ENCODE results near the gene NUDT22. TPM values are rescaled to one million over a fixed set of nuclear protein-coding genes. Genes with fewer than 3 reads are reported as not detected.

The NUDT22 gene
- total and polyA plus RNA-seq, 10 donors, result 61.8 to 109 (median 78.7) TPM

DNA sequence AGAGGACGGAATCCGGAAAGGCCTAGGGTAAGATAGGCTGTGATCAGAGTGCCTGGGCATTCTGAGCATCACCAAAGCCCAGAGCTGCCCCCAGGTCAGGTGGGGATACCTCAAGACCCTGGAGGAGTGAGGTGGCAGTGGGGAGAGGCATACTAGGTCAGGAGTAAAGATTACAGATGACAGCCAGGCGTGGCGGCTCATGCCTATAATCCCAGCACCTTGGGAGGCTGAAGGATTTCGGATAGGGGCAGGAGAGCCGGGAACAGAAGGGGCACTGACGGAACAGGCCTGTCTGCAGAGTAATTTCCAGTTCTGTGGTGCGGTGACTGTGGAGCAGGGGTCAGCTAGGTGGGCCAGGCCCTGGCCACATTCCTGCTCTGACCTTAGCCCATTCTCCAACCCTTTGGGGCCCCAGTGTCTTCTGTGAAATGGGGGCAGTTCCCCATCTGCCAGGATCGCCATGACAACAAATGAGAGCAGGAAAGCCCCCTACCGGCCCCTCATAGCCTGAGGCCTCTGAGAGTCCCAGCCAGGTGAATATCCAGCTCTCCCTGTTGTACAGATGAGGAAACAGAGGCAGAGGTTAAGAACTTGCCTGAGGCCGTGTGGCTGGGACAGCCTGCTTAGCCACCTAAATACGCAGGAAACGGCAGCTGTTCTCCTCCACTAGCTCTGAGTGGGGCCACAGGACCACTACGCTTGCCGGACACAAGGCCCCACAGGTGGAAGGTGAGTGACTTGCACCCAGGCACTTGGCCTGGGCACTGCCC is 49.1 kb downstream of the NUDT22 start:
- Histone ChIP-seq H3K4me1 (peaks cover 5 to 32% (median 14%) of the 10 kb centered on the region in 6 donors), H3K36me3 (peaks cover 0 to 44% (median 20%) of the 10 kb centered on the region in 6 donors), H3K4me3 (no peak overlapping the region), H3K27me3 (replicated peaks in 1 of 7) (no peaks in the 10 kb centered on the region), H3K27ac (no peak overlapping the region), H3K9me3 (no peaks in the 10 kb centered on the region)
- DNase-seq, result no peak
- intact Hi-C loops (cut with DNase I; ENCODE audit: low total_unique reads), result no loop called here
- TF ChIP-seq POLR2AphosphoS5 (IDR thresholded peaks at IDR 0.05) (no peak), POLR2A (IDR thresholded peaks at IDR 0.05) (no peak)
- TF ChIP-seq, protein P1, sequence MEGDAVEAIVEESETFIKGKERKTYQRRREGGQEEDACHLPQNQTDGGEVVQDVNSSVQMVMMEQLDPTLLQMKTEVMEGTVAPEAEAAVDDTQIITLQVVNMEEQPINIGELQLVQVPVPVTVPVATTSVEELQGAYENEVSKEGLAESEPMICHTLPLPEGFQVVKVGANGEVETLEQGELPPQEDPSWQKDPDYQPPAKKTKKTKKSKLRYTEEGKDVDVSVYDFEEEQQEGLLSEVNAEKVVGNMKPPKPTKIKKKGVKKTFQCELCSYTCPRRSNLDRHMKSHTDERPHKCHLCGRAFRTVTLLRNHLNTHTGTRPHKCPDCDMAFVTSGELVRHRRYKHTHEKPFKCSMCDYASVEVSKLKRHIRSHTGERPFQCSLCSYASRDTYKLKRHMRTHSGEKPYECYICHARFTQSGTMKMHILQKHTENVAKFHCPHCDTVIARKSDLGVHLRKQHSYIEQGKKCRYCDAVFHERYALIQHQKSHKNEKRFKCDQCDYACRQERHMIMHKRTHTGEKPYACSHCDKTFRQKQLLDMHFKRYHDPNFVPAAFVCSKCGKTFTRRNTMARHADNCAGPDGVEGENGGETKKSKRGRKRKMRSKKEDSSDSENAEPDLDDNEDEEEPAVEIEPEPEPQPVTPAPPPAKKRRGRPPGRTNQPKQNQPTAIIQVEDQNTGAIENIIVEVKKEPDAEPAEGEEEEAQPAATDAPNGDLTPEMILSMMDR (IDR thresholded peaks at IDR 0.05 in 8 of 11, conservative IDR thresholded peaks at IDR 0.05 in 3 of 11), result no peak
- WGBS, 5 donors, result 84 to 95% (median 94%) methylated on average over 14 to 15 of the region's 15 CpGs

DNA sequence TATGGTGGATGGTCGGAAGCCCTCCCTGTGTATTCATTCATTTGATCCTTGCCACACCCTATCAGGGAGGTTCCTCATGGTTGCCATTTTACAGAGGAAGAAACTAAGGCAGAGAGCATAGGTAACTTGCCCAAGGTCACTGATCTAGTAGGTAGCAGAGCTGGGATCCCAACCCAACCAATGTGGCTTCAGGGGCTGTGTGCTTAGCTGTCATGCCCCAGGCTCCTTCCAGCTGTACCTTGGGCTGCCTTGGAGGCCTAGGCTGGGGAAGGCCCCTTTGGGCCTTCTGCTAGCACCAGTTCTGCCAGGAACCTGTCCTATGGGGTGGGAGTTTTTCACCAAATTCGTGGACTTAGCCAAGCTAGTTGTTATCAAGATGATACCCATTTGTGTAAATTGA is 49.8 kb downstream of the NUDT22 start:
- Histone ChIP-seq H3K27me3 (replicated peaks in 1 of 7) (no peaks in the 10 kb centered on the region), H3K4me1 (peaks cover 5 to 27% (median 14%) of the 10 kb centered on the region in 6 donors), H3K9me3 (no peaks in the 10 kb centered on the region), H3K36me3 (peaks cover 0 to 47% (median 20%) of the 10 kb centered on the region in 6 donors), H3K27ac (no peak overlapping the region), H3K4me3 (no peak overlapping the region)
- DNase-seq, result no peak
- TF ChIP-seq POLR2A (IDR thresholded peaks at IDR 0.05) (no peak), POLR2AphosphoS5 (IDR thresholded peaks at IDR 0.05) (no peak)
- TF ChIP-seq, protein P1 (IDR thresholded peaks at IDR 0.05 in 8 of 11, conservative IDR thresholded peaks at IDR 0.05 in 3 of 11), result no peak
- intact Hi-C loops (cut with DNase I; ENCODE audit: low total_unique reads), result no loop called here
- WGBS, 5 donors, result 43 to 100% (median 89%) methylated on average over 1 to 2 of the region's 2 CpGs

DNA sequence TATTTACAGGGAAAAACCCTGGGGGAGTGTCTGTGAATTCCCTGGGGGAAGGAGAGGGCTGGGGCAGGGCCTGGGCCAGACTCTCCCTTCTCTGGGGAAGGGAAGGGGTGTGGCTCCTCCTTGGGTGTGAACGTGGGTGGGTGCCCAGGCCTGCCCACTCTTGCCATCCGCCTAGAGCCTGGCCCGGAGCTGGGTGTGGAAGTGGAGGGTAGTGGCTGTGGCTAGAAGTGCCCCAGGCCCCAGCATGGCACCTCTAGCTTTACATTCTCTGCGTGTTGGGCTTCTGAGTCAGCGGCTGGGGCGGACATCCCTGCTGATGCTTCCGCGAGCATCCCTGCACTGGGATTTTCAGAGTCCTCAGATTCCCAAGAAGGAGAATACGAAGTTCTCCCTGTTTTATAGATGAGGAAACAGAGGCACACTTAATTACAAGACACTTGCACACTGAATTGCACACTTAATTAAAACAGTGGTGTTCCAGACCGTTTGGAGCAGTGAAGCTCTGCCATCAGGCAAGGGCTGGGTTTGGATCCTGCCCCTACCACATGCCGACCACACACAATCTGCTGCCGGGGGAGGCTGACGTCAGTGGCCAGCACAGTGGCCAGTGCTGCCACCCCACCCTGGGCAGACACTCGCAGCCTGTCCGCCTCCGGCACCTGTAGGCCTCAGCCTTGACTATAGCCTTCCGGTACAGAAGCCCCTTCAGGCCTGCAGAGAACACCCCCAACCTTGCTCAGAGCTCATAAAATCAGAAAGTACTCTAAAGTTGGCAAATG is 50.8 kb downstream of the NUDT22 start:
- TF ChIP-seq POLR2AphosphoS5 (IDR thresholded peaks at IDR 0.05) (no peak), POLR2A (IDR thresholded peaks at IDR 0.05) (no peak)
- TF ChIP-seq, protein P1 (IDR thresholded peaks at IDR 0.05 in 8 of 11, conservative IDR thresholded peaks at IDR 0.05 in 3 of 11), result no peak
- intact Hi-C loops (cut with DNase I; ENCODE audit: low total_unique reads), result no loop called here
- peaks cover 3 to 21% (median 11%) of the 10 kb centered on the region in 6 donors for H3K4me1 ChIP-seq
- H3K4me3 ChIP-seq, result no peak overlapping the region
- DNase-seq, result no peak
- no peaks in the 10 kb centered on the region for H3K27me3 ChIP-seq (replicated peaks in 1 of 7)
- H3K27ac ChIP-seq, result no peak overlapping the region
- H3K9me3 ChIP-seq, result no peaks in the 10 kb centered on the region
- peaks cover 0 to 57% (median 20%) of the 10 kb centered on the region in 6 donors for H3K36me3 ChIP-seq
- 82 to 91% (median 86%) methylated on average over 17 of the region's 17 CpGs for WGBS, 5 donors

All from spleen (tissue), 11 donors.